Psoas muscle (tissue), 8 donors: ENCODE results near the gene SLC31A1. TPM values are rescaled to one million over a fixed set of nuclear protein-coding genes. Genes with fewer than 3 reads are reported as not detected.

ENCODE experiments used
- ATAC-seq, 4 donors: fragments of 200-7000 bp; cut with Tn5 transposase; one replicate each; pipeline ENCODE4 v1.9.1; 2020; ENCODE audit warnings: moderate library complexity in 3 of 4, mild to moderate bottlenecking in 2 of 4
- DNase-seq, 2 donors: peaks; one replicate each; pipeline ENCODE4 v3.0.0-alpha.2; 2020
- H3K27ac ChIP-seq: fragments of 200-600 bp; one replicate; pipeline ENCODE4 v1.8.0; 2022
- H3K27me3 ChIP-seq, 3 donors: fragments of 200-600 bp in 1 of 3; one replicate each; pipeline versions ENCODE4 v1.6.1 to v1.8.0; 2013 to 2022; ENCODE audit warnings: low read length in 2 of 3, mild to moderate bottlenecking in 2 of 3, moderate library complexity in 1 of 3; ENCODE audit not compliant: insufficient read depth in 3 of 3
- H3K36me3 ChIP-seq, 2 donors: fragments of 200-600 bp in 1 of 2; one replicate each; pipeline versions ENCODE4 v1.6.1 to v1.8.0; 2013 to 2022; ENCODE audit warnings: low read depth in 1 of 2, mild to moderate bottlenecking in 1 of 2, moderate library complexity in 1 of 2; ENCODE audit not compliant: insufficient read depth in 1 of 2
- H3K4me1 ChIP-seq: fragments of 200-600 bp; one replicate; pipeline ENCODE4 v1.8.0; 2022
- H3K4me3 ChIP-seq: fragments of 200-600 bp; one replicate; pipeline ENCODE4 v1.8.0; 2022; ENCODE audit warnings: mild to moderate bottlenecking
- H3K9me3 ChIP-seq: fragments of 200-600 bp; one replicate; pipeline ENCODE4 v1.8.0; 2022
- CTCF ChIP-seq: fragments of 200-600 bp; IDR thresholded peaks from one replicate; pipeline ENCODE4 v1.8.0; 2022; ENCODE audit warnings: antibody characterized with exemption
- WGBS, 3 donors: extraction: QIAGEN DNeasy Blood & Tissue Kit; methylation state at CpG; one replicate each; pipeline versions ENCODE4 v1.1.6 to v1.1.7; 2013; 5-methylcytosine and 5-hydroxymethylcytosine counted together
- intact Hi-C, 2 donors: fragments of 100-400 bp; cut with DNase I; formaldehyde crosslinking; loops; one replicate each; pipeline versions ENCODE4 v1.11.0 to v1.14.2; 2022
- polyA plus RNA-seq, 3 donors: library from polyadenylated mRNA; stranded (reverse); fragments of 200-250 nt; gene quantifications; one replicate each; pipeline ENCODE4 v1.2.3, GENCODE V29; 2013
- total RNA-seq, 4 donors: library from RNA; stranded (reverse); fragmentation: NEBNext Ultra II Directional in 2 of 4; extraction: Animal tissue kit (Norgen Biotek cat#: 25700) in 2 of 4; gene quantifications; one replicate each; pipeline versions ENCODE4 v1.2.1 to v1.2.4, GENCODE V29; 2021 to 2023
- donor health status: healthy with polysubstance abuse.
- donor health status: DM: no; HTN: no; CAD: no; lungs with moderate emphysema.
- donor health status: Bipolar disorder and iron deficiency.
- donor health status: healthy.
- donor health status: DM: yes; HTN: yes; CAD: no.
- donor health status: DM: no; HTN: no; CAD: no.
- donor health status: DM: no; HTN: no; CAD: no.
- donor health status: DM: yes; HTN: yes; CAD: no.

SLC31A1 gene
- total and polyA plus RNA-seq, 7 donors, result 3.3 to 10.2 (median 4.9) TPM

DNA sequence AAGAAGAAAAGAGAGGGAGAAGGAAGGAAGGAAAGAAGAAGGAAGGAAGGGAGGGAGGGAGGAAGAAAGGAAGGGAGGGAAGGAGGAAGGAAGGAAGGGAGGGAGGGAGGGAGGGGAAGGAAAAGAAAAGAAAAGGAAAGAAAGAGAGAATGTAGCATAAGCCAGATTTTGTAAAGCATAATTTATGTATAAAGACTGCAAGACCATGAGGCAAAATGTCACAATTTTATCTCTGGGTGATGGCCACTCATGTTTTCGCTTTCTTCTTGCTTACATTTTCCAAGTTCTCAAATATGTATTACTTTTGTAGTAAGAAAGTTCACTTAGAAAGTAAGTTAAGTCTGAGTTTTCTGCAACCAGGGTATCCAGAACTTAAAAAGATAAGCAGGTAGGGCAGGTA is 85.2 kb downstream of the SLC31A1 start:
- WGBS, 3 donors, result 97 to 100% (median 98%) methylated on average over 1 of the region's 1 CpG
- no peak for DNase-seq
- TF ChIP-seq CTCF, result no peak
- Histone ChIP-seq H3K4me3 (no peak overlapping the region), H3K27me3 (no peaks in the 10 kb centered on the region), H3K36me3 (no peaks in the 10 kb centered on the region), H3K4me1 (no peaks in the 10 kb centered on the region), H3K27ac (no peak overlapping the region), H3K9me3 (no peaks in the 10 kb centered on the region)
- ATAC-seq, result no peak
- intact Hi-C loops, result no loop called here

GRCh38 chr9:113307396-113307975 is 86.1 kb downstream of the SLC31A1 start:
- Histone ChIP-seq H3K4me3 (no peak overlapping the region), H3K9me3 (no peaks in the 10 kb centered on the region), H3K4me1 (no peaks in the 10 kb centered on the region), H3K27me3 (no peaks in the 10 kb centered on the region), H3K27ac (no peak overlapping the region), H3K36me3 (no peaks in the 10 kb centered on the region)
- DNase-seq, result no peak
- no peak for ATAC-seq
- TF ChIP-seq CTCF, result no peak
- 48 to 60% (median 58%) methylated on average over 8 of the region's 8 CpGs for WGBS, 3 donors
- intact Hi-C loops, result no loop called here

DNA sequence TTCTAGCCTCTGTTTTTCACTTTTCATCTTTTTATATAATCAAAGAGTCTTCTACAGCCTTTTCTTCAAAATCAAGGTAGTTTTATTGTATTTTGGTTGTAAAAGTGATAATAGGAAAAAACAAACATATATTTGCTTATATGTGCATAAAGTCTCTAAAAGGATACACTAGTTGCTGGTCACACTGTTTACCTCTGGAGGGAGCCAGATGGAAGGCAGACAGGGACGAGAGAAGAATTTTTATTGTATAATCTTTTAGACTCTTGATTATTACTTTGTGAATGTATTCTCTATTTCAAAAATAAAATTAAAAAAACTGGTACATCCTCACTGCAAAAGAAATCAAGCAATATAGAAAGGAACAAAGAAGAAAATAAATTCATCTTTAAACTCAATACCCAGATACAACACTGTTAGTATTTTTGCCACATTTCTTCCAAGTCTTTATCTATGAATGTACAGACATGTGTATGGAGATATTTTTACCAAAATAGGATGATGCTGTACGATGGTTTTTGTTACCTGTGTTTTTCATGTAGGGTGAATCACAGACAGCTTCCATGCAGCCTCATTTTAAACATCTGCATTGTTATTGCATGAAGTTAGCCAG is 88.0 kb downstream of the SLC31A1 start:
- DNase-seq (no peak), ATAC-seq (peak in 1 of 4 donors; percentile 61)
- peak; percentile 58 for TF ChIP-seq CTCF
- no peak overlapping the region for H3K27ac ChIP-seq
- H3K27me3 ChIP-seq, result no peaks in the 10 kb centered on the region
- no peaks in the 10 kb centered on the region for H3K36me3 ChIP-seq
- H3K4me1 ChIP-seq, result no peaks in the 10 kb centered on the region
- H3K4me3 ChIP-seq, result no peak overlapping the region
- H3K9me3 ChIP-seq, result no peaks in the 10 kb centered on the region
- intact Hi-C loops, result no loop called here
- 9 to 13% (median 12%) methylated on average over 2 of the region's 2 CpGs for WGBS, 3 donors

GRCh38 chr9:113310538-113310937 is 89.2 kb downstream of the SLC31A1 start:
- intact Hi-C loops, result loop anchor here in 1 of 2 donors (10.0 kb wide), 1 partner anchor 94 kb away; the partner anchor contains the start of gene ALAD
- Histone ChIP-seq H3K4me3 (no peak overlapping the region), H3K9me3 (no peaks in the 10 kb centered on the region), H3K27me3 (no peaks in the 10 kb centered on the region), H3K4me1 (no peaks in the 10 kb centered on the region), H3K27ac (no peak overlapping the region), H3K36me3 (no peaks in the 10 kb centered on the region)
- DNase-seq, result no peak
- 39 to 49% (median 40%) methylated on average over 3 of the region's 3 CpGs for WGBS, 3 donors
- no peak for TF ChIP-seq CTCF
- peak in 1 of 4 donors; percentile 37 for ATAC-seq
